ENCODE measurements around the gene HIVEP3.

The HIVEP3 gene

GRCh38 chr1:41483001-41483850 is 435.5 kb downstream of the HIVEP3 start:
- TF ChIP-seq CTCF (IDR thresholded peaks at IDR 0.05; ENCODE audit: low read depth, low read length, missing control alignments), result no peak
- no peak for DNase-seq (ENCODE audit: low read depth)
- H3K4me3 ChIP-seq (ENCODE audit: low read depth, low read length), result no peak overlapping the region

- TF ChIP-seq CTCF (IDR thresholded peaks at IDR 0.05; ENCODE audit: low read depth, low read length, missing control alignments), result no peak
- DNase-seq (ENCODE audit: low read depth), result no peak
- no peak overlapping the region for H3K4me3 ChIP-seq (ENCODE audit: low read depth, low read length)
These were observed 436.5 kb downstream of the HIVEP3 start for GRCh38 chr1:41482001-41482765.

- TF ChIP-seq CTCF (IDR thresholded peaks at IDR 0.05; ENCODE audit: low read depth, low read length, missing control alignments), result no peak
- DNase-seq (ENCODE audit: low read depth), result no peak
- no peak overlapping the region for H3K4me3 ChIP-seq (ENCODE audit: low read depth, low read length)
These were observed 437.5 kb downstream of the HIVEP3 start for GRCh38 chr1:41481109-41481775.

GRCh38 chr1:41480204-41481108 is 438.3 kb downstream of the HIVEP3 start:
- DNase-seq (ENCODE audit: low read depth), result no peak
- TF ChIP-seq CTCF (IDR thresholded peaks at IDR 0.05; ENCODE audit: low read depth, low read length, missing control alignments), result no peak

GRCh38 chr1:41479808-41480160 is 438.9 kb downstream of the HIVEP3 start:
- DNase-seq (ENCODE audit: low read depth), result no peak
- H3K4me3 ChIP-seq (ENCODE audit: low read depth, low read length), result no peak overlapping the region
- no peak for TF ChIP-seq CTCF (IDR thresholded peaks at IDR 0.05; ENCODE audit: low read depth, low read length, missing control alignments)

More at GRCh38 chr1:41480204-41481108, 438.3 kb downstream of the HIVEP3 start:
- H3K4me3 ChIP-seq (ENCODE audit: low read depth, low read length), result no peak overlapping the region

All from GM12864 (cell line).